Measurements from ENCODE around the gene COL24A1. TPM values are rescaled to one million over a fixed set of nuclear protein-coding genes. Genes with fewer than 3 reads are reported as not detected.

COL24A1 gene
- total RNA-seq, 1 experiment from 2014 or later = 0.08 TPM

DNA sequence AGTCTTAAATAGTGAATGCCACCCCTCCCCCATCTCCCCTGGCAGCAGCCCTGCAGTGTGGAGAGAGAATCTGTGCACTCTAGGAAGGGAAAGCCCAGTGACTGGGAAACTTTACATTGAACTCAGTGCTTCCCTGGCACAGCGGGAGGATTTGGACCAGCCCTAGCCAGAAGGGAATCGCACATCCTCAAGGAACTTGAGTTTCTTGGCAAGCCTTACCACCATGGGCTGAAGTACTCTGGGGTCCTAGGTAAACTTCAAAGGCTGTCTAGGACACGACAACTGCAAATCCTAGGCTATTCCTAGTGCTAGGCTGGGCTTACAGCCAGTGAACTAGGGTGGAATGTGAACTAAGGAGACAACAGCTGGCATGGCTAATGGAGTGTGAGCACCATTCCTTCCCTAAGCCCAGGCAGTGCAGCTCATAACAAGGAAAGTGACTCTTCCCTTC is 88.3 kb downstream of the COL24A1 start:
- BruUV-seq (replicated peaks) = no TSS peak
- intact Hi-C loops (cut with micrococcal nuclease; ENCODE audit: unreplicated experiment) = no loop called here
- CTCF ChIA-PET = no interaction called here
- DNase-seq (ENCODE audit: low read depth, low spot score) (no peak), ATAC-seq (peak; percentile 55; the same call in 1 of the 2 replicates)
- TF ChIP-seq SIN3A (IDR thresholded peaks at IDR 0.05; ENCODE audit: borderline replicate concordance, insufficient read depth, low read depth, low read length) (no peak), CTCF (IDR thresholded peaks at IDR 0.05) (no peak), POLR2AphosphoS5 (IDR thresholded peaks at IDR 0.05; ENCODE audit: low read depth, low read length) (no peak), TCF7L2 (IDR thresholded peaks at IDR 0.05; ENCODE audit: low read depth, low read length) (no peak)
- TF ChIP-seq, protein P1, sequence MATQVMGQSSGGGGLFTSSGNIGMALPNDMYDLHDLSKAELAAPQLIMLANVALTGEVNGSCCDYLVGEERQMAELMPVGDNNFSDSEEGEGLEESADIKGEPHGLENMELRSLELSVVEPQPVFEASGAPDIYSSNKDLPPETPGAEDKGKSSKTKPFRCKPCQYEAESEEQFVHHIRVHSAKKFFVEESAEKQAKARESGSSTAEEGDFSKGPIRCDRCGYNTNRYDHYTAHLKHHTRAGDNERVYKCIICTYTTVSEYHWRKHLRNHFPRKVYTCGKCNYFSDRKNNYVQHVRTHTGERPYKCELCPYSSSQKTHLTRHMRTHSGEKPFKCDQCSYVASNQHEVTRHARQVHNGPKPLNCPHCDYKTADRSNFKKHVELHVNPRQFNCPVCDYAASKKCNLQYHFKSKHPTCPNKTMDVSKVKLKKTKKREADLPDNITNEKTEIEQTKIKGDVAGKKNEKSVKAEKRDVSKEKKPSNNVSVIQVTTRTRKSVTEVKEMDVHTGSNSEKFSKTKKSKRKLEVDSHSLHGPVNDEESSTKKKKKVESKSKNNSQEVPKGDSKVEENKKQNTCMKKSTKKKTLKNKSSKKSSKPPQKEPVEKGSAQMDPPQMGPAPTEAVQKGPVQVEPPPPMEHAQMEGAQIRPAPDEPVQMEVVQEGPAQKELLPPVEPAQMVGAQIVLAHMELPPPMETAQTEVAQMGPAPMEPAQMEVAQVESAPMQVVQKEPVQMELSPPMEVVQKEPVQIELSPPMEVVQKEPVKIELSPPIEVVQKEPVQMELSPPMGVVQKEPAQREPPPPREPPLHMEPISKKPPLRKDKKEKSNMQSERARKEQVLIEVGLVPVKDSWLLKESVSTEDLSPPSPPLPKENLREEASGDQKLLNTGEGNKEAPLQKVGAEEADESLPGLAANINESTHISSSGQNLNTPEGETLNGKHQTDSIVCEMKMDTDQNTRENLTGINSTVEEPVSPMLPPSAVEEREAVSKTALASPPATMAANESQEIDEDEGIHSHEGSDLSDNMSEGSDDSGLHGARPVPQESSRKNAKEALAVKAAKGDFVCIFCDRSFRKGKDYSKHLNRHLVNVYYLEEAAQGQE (IDR thresholded peaks at IDR 0.05; ENCODE audit: insufficient read depth in 1 of 2, low read depth in 2 of 2, low read length in 1 of 2) = no peak
- Histone ChIP-seq H3K27ac (ENCODE audit: low read length) (no peak overlapping the region), H3K4me3 (ENCODE audit: low read depth in 2 of 2, low read length in 2 of 2) (no peak overlapping the region), H3K9me3 (ENCODE audit: control insufficient read depth, insufficient read depth, low read depth, low read length) (no peaks in the 10 kb centered on the region), H3K27me3 (ENCODE audit: control insufficient read depth, insufficient read depth, low read length) (peaks cover 8% of the 10 kb centered on the region), H3K36me3 (ENCODE audit: control insufficient read depth, insufficient read depth, low read length) (no peaks in the 10 kb centered on the region), H3K4me1 (ENCODE audit: control insufficient read depth, insufficient read depth, low read length) (no peaks in the 10 kb centered on the region)
- POLR2A ChIA-PET = no interaction called here
- in situ Hi-C loops (cut with HindIII; ENCODE audit: low pct_unique_long_range_greater_than_20kb, low sequenced_read_pairs) = no loop called here

GRCh38 chr1:86067626-86068025 is 88.9 kb downstream of the COL24A1 start:
- H3K36me3 ChIP-seq (ENCODE audit: control insufficient read depth, insufficient read depth, low read length) = no peaks in the 10 kb centered on the region
- DNase-seq (ENCODE audit: low read depth, low spot score) (no peak), ATAC-seq (no peak)
- ChIA-PET CTCF (no interaction called here), POLR2A (no interaction called here)
- H3K27me3 ChIP-seq (ENCODE audit: control insufficient read depth, insufficient read depth, low read length) = peaks cover 12% of the 10 kb centered on the region
- intact Hi-C loops (cut with micrococcal nuclease; ENCODE audit: unreplicated experiment) (no loop called here), in situ Hi-C loops (cut with HindIII; ENCODE audit: low pct_unique_long_range_greater_than_20kb, low sequenced_read_pairs) (no loop called here)
- BruUV-seq (replicated peaks) = no TSS peak
- H3K4me1 ChIP-seq (ENCODE audit: control insufficient read depth, insufficient read depth, low read length) = no peaks in the 10 kb centered on the region
- H3K27ac ChIP-seq (ENCODE audit: low read length) = no peak overlapping the region
- no peak for TF ChIP-seq TCF7L2 (IDR thresholded peaks at IDR 0.05; ENCODE audit: low read depth, low read length)
- no peak for TF ChIP-seq SIN3A (IDR thresholded peaks at IDR 0.05; ENCODE audit: borderline replicate concordance, insufficient read depth, low read depth, low read length)
- no peak for TF ChIP-seq CTCF (IDR thresholded peaks at IDR 0.05)
- no peak for TF ChIP-seq POLR2AphosphoS5 (IDR thresholded peaks at IDR 0.05; ENCODE audit: low read depth, low read length)
- TF ChIP-seq, protein P1 (IDR thresholded peaks at IDR 0.05; ENCODE audit: insufficient read depth in 1 of 2, low read depth in 2 of 2, low read length in 1 of 2) = no peak
- no peaks in the 10 kb centered on the region for H3K9me3 ChIP-seq (ENCODE audit: control insufficient read depth, insufficient read depth, low read depth, low read length)
- H3K4me3 ChIP-seq (ENCODE audit: low read depth in 2 of 2, low read length in 2 of 2) = no peak overlapping the region

Measured in Panc1 (cell line).